Nephron progenitor cell (in vitro differentiated cells): ENCODE results near the gene TXNRD2.
A peak's percentile ranks its signal among the peaks of the same experiment; 100 is the strongest.
"Not testable (repeated sequence)": the region's sequence is repeated elsewhere in the genome, so short reads cannot be mapped to it uniquely, and the experiment has no call there.

ENCODE experiments used
- DNase-seq: peaks from one replicate; pipeline ENCODE4 v3.0.0; 2021
- H3K27ac Mint-ChIP-seq: 2 replicates; pipeline ENCODE4 v1.8.0; 2021; ENCODE audit warnings: mild to moderate bottlenecking, moderate library complexity, mixed read lengths
- H3K27me3 Mint-ChIP-seq: 2 replicates; pipeline ENCODE4 v1.8.0; 2021; ENCODE audit warnings: mild to moderate bottlenecking, low read depth, mixed read lengths; ENCODE audit not compliant: poor library complexity
- H3K36me3 Mint-ChIP-seq: 2 replicates; pipeline ENCODE4 v1.8.0; 2021; ENCODE audit warnings: low read depth, mixed read lengths
- H3K4me1 Mint-ChIP-seq: 2 replicates; pipeline ENCODE4 v1.8.0; 2021; ENCODE audit warnings: mixed read lengths
- H3K4me3 Mint-ChIP-seq: 2 replicates; pipeline ENCODE4 v1.8.0; 2021; ENCODE audit warnings: mild to moderate bottlenecking, moderate library complexity, mixed read lengths
- H3K9me3 Mint-ChIP-seq: 2 replicates; pipeline ENCODE4 v1.8.0; 2021; ENCODE audit warnings: mild to moderate bottlenecking, moderate library complexity, mixed read lengths
- CTCF ChIP-seq: fragments of 200-600 bp; sonication (generic); IDR thresholded peaks from 2 replicates; pipeline ENCODE4 v1.5.0; 2021; ENCODE audit warnings: antibody characterized with exemption

The TXNRD2 gene

GRCh38 chr22:19929586-19930550, 11.8 kb downstream of the TXNRD2 start:
- H3K27me3 Mint-ChIP-seq = peaks cover 5% of the 10 kb centered on the region

GRCh38 chr22:19928207-19928606, 13.4 kb downstream of the TXNRD2 start:
- no peak for DNase-seq
- no peak for TF ChIP-seq CTCF
- peaks cover 12% of the 10 kb centered on the region for H3K36me3 Mint-ChIP-seq
- no peak overlapping the region for H3K27ac Mint-ChIP-seq
- no peaks in the 10 kb centered on the region for H3K9me3 Mint-ChIP-seq
- H3K4me1 Mint-ChIP-seq = no peaks in the 10 kb centered on the region
- H3K27me3 Mint-ChIP-seq = peaks cover 9% of the 10 kb centered on the region
- no peak overlapping the region for H3K4me3 Mint-ChIP-seq

More at GRCh38 chr22:19929586-19930550, 11.8 kb downstream of the TXNRD2 start:
- Mint-ChIP-seq H3K4me1 (no peaks in the 10 kb centered on the region), H3K4me3 (no peak overlapping the region), H3K36me3 (peaks cover 4% of the 10 kb centered on the region), H3K27ac (no peak overlapping the region), H3K9me3 (peaks cover 3% of the 10 kb centered on the region)
- no peak for DNase-seq
- no peak for TF ChIP-seq CTCF

GRCh38 chr22:19927696-19928095, 13.9 kb downstream of the TXNRD2 start:
- H3K4me1 Mint-ChIP-seq = no peaks in the 10 kb centered on the region
- no peak for DNase-seq
- H3K4me3 Mint-ChIP-seq = no peak overlapping the region
- H3K27ac Mint-ChIP-seq = no peak overlapping the region
- no peak for TF ChIP-seq CTCF
- H3K36me3 Mint-ChIP-seq = peaks cover 12% of the 10 kb centered on the region
- H3K27me3 Mint-ChIP-seq = peaks cover 7% of the 10 kb centered on the region
- no peaks in the 10 kb centered on the region for H3K9me3 Mint-ChIP-seq

GRCh38 chr22:19926028-19926427, 15.6 kb downstream of the TXNRD2 start:
- DNase-seq, H3K4me1 Mint-ChIP-seq, H3K4me3 Mint-ChIP-seq, H3K27ac Mint-ChIP-seq, H3K9me3 Mint-ChIP-seq: not testable (repeated sequence)
- H3K27me3 Mint-ChIP-seq = peaks cover 10% of the 10 kb centered on the region
- peaks cover 12% of the 10 kb centered on the region for H3K36me3 Mint-ChIP-seq

GRCh38 chr22:19923914-19924513, 17.6 kb downstream of the TXNRD2 start:
- no peak for TF ChIP-seq CTCF
- Mint-ChIP-seq H3K9me3 (no peaks in the 10 kb centered on the region), H3K36me3 (peaks cover 12% of the 10 kb centered on the region), H3K4me1 (no peaks in the 10 kb centered on the region), H3K27me3 (peaks cover 10% of the 10 kb centered on the region), H3K27ac (no peak overlapping the region), H3K4me3 (no peak overlapping the region)
- DNase-seq = no peak

GRCh38 chr22:19921544-19922081, 20.0 kb downstream of the TXNRD2 start:
- Mint-ChIP-seq H3K9me3 (no peaks in the 10 kb centered on the region), H3K4me3 (no peak overlapping the region), H3K4me1 (no peaks in the 10 kb centered on the region), H3K27ac (peak overlapping the region; percentile 52), H3K36me3 (peaks cover 8% of the 10 kb centered on the region), H3K27me3 (peaks cover 13% of the 10 kb centered on the region)
- no peak for DNase-seq
- no peak for TF ChIP-seq CTCF
